Measurements from ENCODE around the gene PYM1.

Gene PYM1

DNA sequence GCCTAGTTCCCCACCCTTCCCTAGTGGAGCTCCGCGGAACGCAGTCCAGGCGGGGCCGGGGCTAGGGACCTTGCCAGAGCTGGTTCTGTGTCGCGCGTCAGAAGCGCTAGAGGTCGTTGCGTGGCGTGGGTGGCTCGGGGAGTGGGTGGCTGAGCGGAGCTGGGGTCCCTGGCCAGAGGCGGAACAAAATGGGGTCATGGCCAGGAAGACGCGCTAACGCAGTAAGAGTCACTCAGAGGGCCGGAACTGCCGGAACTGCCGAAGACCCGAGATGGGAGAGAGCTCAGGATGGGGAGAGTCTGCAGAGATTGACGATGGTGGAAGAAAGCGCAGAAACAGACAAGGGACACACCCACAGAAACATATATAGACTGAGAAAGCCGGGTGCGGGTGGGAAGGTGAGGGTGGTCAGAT is 8.1 kb upstream of the PYM1 start:
- TF ChIP-seq ZNF384 (IDR thresholded peaks at IDR 0.05) (no peak), ELF4 (IDR thresholded peaks at IDR 0.05) (no peak), LEF1 (IDR thresholded peaks at IDR 0.05; ENCODE audit: borderline replicate concordance) (no peak), FOXA1 (IDR thresholded peaks at IDR 0.05) (no peak), CTBP1 (IDR thresholded peaks at IDR 0.05; ENCODE audit: borderline replicate concordance) (no peak), TARDBP (IDR thresholded peaks at IDR 0.05) (no peak), NFRKB (IDR thresholded peaks at IDR 0.05) (no peak), L3MBTL2 (conservative IDR thresholded peaks at IDR 0.05) (no peak), BHLHE40 (IDR thresholded peaks at IDR 0.05; ENCODE audit: borderline replicate concordance) (no peak), FOXK2 (IDR thresholded peaks at IDR 0.05) (no peak), PKNOX1 (IDR thresholded peaks at IDR 0.05) (no peak), HDGF (IDR thresholded peaks at IDR 0.05; ENCODE audit: borderline replicate concordance) (no peak), SUZ12 (IDR thresholded peaks at IDR 0.05) (no peak), SP1 (IDR thresholded peaks at IDR 0.05) (no peak), FOXM1 (IDR thresholded peaks at IDR 0.05; ENCODE audit: borderline replicate concordance) (no peak)
- CTCF ChIA-PET = interaction anchor here (0.6 to 0.7 kb wide), 2 partner anchors 128 to 299 kb away, joined by 3 read pairs; partner anchors contain the start of gene OR10P1
- DNase-seq (ENCODE audit: extremely low spot score) = no peak
- POLR2A ChIA-PET = interaction anchor here (1.9 kb wide), 1 partner anchor 9 kb away, joined by 9 read pairs; the partner anchor contains the start of gene PYM1

- TF ChIP-seq LEF1 (IDR thresholded peaks at IDR 0.05; ENCODE audit: borderline replicate concordance) = no peak
- no peak for TF ChIP-seq TARDBP (IDR thresholded peaks at IDR 0.05)
- no peak for TF ChIP-seq SUZ12 (IDR thresholded peaks at IDR 0.05)
- no peak for TF ChIP-seq BHLHE40 (IDR thresholded peaks at IDR 0.05; ENCODE audit: borderline replicate concordance)
- POLR2A ChIA-PET = interaction anchor here (0.6 to 1.4 kb wide), 2 partner anchors 101 to 104 kb away, joined by 4 to 5 read pairs; no protein-coding TSS in a partner anchor
- CTCF ChIA-PET = interaction anchor here (1.1 kb wide), 1 partner anchor 9 kb away, joined by 5 read pairs; no protein-coding TSS in a partner anchor
- DNase-seq (ENCODE audit: extremely low spot score) = no peak
Measured at GRCh38 chr12:55934773-55935172, 7.1 kb upstream of the PYM1 start.

- ChIA-PET POLR2A (interaction anchor here (0.8 to 1.4 kb wide), 2 partner anchors 103 to 104 kb away, joined by 3 to 4 read pairs; no protein-coding TSS in a partner anchor), CTCF (interaction anchor here (1.1 kb wide), 1 partner anchor 8 kb away, joined by 5 read pairs; no protein-coding TSS in a partner anchor)
- DNase-seq (ENCODE audit: extremely low spot score) = no peak
- TF ChIP-seq ARNT (IDR thresholded peaks at IDR 0.05) = no peak
Measured at GRCh38 chr12:55933799-55934742, 6.4 kb upstream of the PYM1 start.

DNA sequence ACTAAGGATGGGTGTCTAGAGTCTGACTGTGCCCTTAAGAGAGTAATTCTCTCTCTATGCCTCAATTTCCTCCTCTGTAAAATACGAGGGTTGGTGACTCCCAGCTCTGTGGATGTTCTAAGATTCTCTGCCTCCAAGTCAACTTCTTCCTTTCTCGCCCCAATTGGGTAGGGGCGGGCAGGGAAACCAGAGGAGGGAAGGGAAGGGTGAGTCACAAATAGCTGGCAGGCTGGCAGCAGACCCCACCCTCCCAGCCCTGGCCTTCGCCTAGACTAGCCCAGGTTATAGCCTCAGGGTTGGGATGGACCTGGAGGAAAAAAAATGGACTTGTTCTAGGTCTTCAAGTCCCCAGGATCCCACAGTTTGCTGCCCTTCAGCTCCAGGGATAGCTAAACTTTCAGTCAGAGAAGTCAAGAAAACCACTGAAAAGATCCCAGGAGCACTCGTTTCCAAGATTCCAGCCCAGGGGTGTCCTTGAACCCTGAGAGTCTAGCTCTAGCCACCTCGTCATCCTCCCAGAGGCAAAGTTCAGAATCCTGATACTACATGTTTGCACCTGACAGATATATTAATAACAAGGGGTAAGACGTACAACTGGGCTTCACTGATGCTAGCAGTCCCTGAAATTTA is 5.6 kb upstream of the PYM1 start:
- CTCF ChIA-PET = interaction anchor here (0.6 kb wide), 1 partner anchor 92 kb away, joined by 3 read pairs; no protein-coding TSS in a partner anchor
- POLR2A ChIA-PET = interaction anchor here (0.8 to 1.4 kb wide), 3 partner anchors 41 to 103 kb away, joined by 3 to 5 read pairs (median 4); partner anchors contain the start of gene RAB5B
- TF ChIP-seq ELF4 (IDR thresholded peaks at IDR 0.05) (no peak), FOXK2 (IDR thresholded peaks at IDR 0.05) (no peak), SP1 (IDR thresholded peaks at IDR 0.05) (no peak), LEF1 (IDR thresholded peaks at IDR 0.05; ENCODE audit: borderline replicate concordance) (no peak)
- DNase-seq (ENCODE audit: extremely low spot score) = no peak

DNA sequence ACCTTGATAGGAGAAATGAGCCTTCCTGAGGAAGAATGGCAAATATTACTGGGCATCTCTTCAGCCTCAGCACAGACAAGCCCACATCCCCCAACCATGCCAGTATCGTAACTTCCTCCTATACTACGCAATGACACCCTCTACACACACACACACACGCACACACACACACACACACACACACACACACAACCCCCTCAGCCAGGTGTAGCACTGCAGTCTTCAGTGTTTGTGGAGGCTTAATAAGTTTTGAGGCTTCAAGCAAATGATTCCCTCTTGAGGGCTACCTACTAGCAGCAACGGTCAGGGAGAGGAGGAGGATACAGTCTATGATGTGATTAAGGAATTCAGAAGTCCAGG is 4.8 kb upstream of the PYM1 start:
- ChIA-PET POLR2A (interaction anchor here (1.0 kb wide), 1 partner anchor 41 kb away, joined by 5 read pairs; the partner anchor contains the start of gene RAB5B), CTCF (no interaction called here)
- no peak for TF ChIP-seq CTBP1 (IDR thresholded peaks at IDR 0.05; ENCODE audit: borderline replicate concordance)
- no peak for DNase-seq (ENCODE audit: extremely low spot score)

- CTCF ChIA-PET = no interaction called here
- POLR2A ChIA-PET = interaction anchor here (1.0 kb wide), 1 partner anchor 115 kb away, joined by 3 read pairs; the partner anchor contains the start of genes ORMDL2 and SARNP
- TF ChIP-seq ARNT (IDR thresholded peaks at IDR 0.05) (no peak), ZNF384 (IDR thresholded peaks at IDR 0.05) (no peak), SP1 (IDR thresholded peaks at IDR 0.05) (no peak), FOXA1 (IDR thresholded peaks at IDR 0.05) (no peak), SUZ12 (IDR thresholded peaks at IDR 0.05) (no peak), BHLHE40 (IDR thresholded peaks at IDR 0.05; ENCODE audit: borderline replicate concordance) (no peak), ELF4 (IDR thresholded peaks at IDR 0.05) (no peak), FOXK2 (IDR thresholded peaks at IDR 0.05) (no peak)
- DNase-seq (ENCODE audit: extremely low spot score) = peak; percentile 42
Measured at GRCh38 chr12:55931780-55932550, 4.3 kb upstream of the PYM1 start.

DNA sequence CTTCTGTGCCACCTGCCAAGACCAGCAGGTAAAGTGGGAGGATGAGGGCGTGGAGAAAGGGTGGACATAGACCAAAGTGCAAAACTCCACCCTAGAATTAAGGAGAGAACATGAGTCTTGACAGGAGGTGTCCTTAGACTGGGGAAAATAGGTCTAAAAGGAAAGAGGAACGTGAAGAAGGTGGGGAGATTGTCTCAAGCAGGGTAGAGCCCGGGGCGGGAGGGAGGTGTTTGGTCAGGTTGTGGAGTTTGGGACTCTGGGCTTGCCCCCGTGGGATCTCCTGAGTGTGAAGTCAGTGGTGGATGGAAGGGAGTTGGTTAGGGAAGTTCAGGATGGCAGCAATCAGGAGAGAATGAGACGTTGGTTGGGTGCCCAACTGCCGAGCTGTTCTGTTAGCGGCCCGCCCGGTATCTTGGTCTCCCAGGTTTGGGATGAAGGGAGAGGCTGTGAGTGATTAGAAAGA is 3.7 kb upstream of the PYM1 start:
- ChIA-PET POLR2A (interaction anchor here (0.6 to 1.0 kb wide), 2 partner anchors 113 to 114 kb away, joined by 3 read pairs; partner anchors contain the start of genes ORMDL2 and SARNP), CTCF (interaction anchor here (1.5 kb wide), 1 partner anchor 10 kb away, joined by 5 read pairs; no protein-coding TSS in a partner anchor)
- DNase-seq (ENCODE audit: extremely low spot score) = no peak
- TF ChIP-seq ZNF384 (IDR thresholded peaks at IDR 0.05) (no peak), PKNOX1 (IDR thresholded peaks at IDR 0.05) (no peak)

Measured in HEK293T (cell line).